NCI-H128 (cell line): ENCODE data around the gene NUDT2.
"Not testable (repeated sequence)": the region's sequence is repeated elsewhere in the genome, so short reads cannot be mapped to it uniquely, and the experiment has no call there.

ENCODE experiments used
- DNase-seq: peaks from one replicate; lab custom pipeline; 2025; ENCODE audit not compliant: unreplicated experiment; lab: John Stamatoyannopoulos, UW

Gene NUDT2

GRCh38 chr9:34334916-34335315 is 5.5 kb downstream of the NUDT2 start:
- no peak for DNase-seq

GRCh38 chr9:34335376-34335775 is 6.0 kb downstream of the NUDT2 start:
- no peak for DNase-seq

- DNase-seq: no peak
These were observed 8.0 kb downstream of the NUDT2 start for GRCh38 chr9:34337403-34337802.

GRCh38 chr9:34338079-34338478 is 8.7 kb downstream of the NUDT2 start:
- DNase-seq: not testable (repeated sequence)

- DNase-seq: no peak
These were observed 9.5 kb downstream of the NUDT2 start for GRCh38 chr9:34338665-34339385.

GRCh38 chr9:34341659-34342295 is 12.4 kb downstream of the NUDT2 start:
- DNase-seq: no peak

- no peak for DNase-seq
These were observed 13.7 kb downstream of the NUDT2 start for GRCh38 chr9:34343090-34343489.

GRCh38 chr9:34343605-34344004 is 14.2 kb downstream of the NUDT2 start:
- DNase-seq: no peak

- no peak for DNase-seq
These were observed 17.8 kb downstream of the NUDT2 start for GRCh38 chr9:34346873-34347799.

GRCh38 chr9:34347800-34348158 is 18.4 kb downstream of the NUDT2 start:
- no peak for DNase-seq

- DNase-seq: no peak
These were observed 20.0 kb downstream of the NUDT2 start for GRCh38 chr9:34349324-34349723.

- DNase-seq: not testable (repeated sequence)
These were observed 22.8 kb downstream of the NUDT2 start for GRCh38 chr9:34352122-34352652.

GRCh38 chr9:34352957-34353356 is 23.6 kb downstream of the NUDT2 start:
- not testable (repeated sequence) for DNase-seq

- DNase-seq: no peak
These were observed 33.3 kb downstream of the NUDT2 start for GRCh38 chr9:34362614-34363214.

- no peak for DNase-seq
These were observed 34.4 kb downstream of the NUDT2 start for GRCh38 chr9:34363619-34364351.

GRCh38 chr9:34365282-34365681 is 35.9 kb downstream of the NUDT2 start:
- no peak for DNase-seq

- DNase-seq: no peak
These were observed 37.0 kb downstream of the NUDT2 start for GRCh38 chr9:34366365-34366764.

- not testable (repeated sequence) for DNase-seq
These were observed 38.5 kb downstream of the NUDT2 start for GRCh38 chr9:34367751-34368410.

GRCh38 chr9:34368796-34369195 is 39.4 kb downstream of the NUDT2 start:
- not testable (repeated sequence) for DNase-seq

GRCh38 chr9:34369636-34370035 is 40.3 kb downstream of the NUDT2 start:
- DNase-seq: no peak
